GM13976 (cell line): Measurements from ENCODE around the gene ANKRD11.

Experiments used
- DNase-seq: peaks from one replicate; pipeline ENCODE4 v3.0.0; 2012; ENCODE audit warnings: low spot score
- in situ Hi-C: fragments of 300-500 bp; cut with MboI; formaldehyde crosslinking; loops from one replicate; pipeline ENCODE4 v1.12.0; 2022; ENCODE audit warnings: low sequenced_read_pairs, mixed read lengths, inconsistent platforms; ENCODE audit not compliant: unreplicated experiment
- TF ChIP-seq, protein P1 (sequence below): IDR thresholded peaks from 2 replicates; pipeline ENCODE4 v1.5.1; 2012; ENCODE audit warnings: borderline replicate concordance, mild to moderate bottlenecking; ENCODE audit not compliant: insufficient read depth; ENCODE audit errors: extremely low read depth, missing control alignments, control extremely low read depth

Gene ANKRD11

DNA sequence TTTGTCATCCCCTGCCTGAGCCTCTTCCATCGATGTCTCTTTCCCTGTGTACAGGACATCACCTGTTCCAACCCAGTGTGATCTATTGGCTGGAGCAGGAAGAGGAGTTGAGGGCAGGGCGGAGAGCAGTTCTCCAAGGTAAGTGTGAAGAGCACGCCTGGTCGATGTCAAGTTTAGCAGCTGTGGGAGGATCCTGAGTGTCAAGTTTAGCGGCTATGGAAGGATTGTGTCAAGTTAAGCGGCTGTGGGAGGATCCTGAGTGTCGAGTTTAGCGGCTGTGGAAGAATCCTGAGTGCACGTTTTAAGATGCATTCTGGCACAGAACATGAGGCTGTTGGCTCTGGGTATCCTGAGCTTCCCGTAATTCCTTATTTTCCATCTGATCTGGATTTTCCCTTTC lies 265.7 kb downstream of the ANKRD11 start:
- in situ Hi-C loops = no loop called here
- DNase-seq = no peak
- TF ChIP-seq, protein P1, sequence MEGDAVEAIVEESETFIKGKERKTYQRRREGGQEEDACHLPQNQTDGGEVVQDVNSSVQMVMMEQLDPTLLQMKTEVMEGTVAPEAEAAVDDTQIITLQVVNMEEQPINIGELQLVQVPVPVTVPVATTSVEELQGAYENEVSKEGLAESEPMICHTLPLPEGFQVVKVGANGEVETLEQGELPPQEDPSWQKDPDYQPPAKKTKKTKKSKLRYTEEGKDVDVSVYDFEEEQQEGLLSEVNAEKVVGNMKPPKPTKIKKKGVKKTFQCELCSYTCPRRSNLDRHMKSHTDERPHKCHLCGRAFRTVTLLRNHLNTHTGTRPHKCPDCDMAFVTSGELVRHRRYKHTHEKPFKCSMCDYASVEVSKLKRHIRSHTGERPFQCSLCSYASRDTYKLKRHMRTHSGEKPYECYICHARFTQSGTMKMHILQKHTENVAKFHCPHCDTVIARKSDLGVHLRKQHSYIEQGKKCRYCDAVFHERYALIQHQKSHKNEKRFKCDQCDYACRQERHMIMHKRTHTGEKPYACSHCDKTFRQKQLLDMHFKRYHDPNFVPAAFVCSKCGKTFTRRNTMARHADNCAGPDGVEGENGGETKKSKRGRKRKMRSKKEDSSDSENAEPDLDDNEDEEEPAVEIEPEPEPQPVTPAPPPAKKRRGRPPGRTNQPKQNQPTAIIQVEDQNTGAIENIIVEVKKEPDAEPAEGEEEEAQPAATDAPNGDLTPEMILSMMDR = no peak

- no peak for DNase-seq
- in situ Hi-C loops = no loop called here
- TF ChIP-seq, protein P1 = no peak
Observed at GRCh38 chr16:89222931-89223330, 267.4 kb downstream of the ANKRD11 start.

DNA sequence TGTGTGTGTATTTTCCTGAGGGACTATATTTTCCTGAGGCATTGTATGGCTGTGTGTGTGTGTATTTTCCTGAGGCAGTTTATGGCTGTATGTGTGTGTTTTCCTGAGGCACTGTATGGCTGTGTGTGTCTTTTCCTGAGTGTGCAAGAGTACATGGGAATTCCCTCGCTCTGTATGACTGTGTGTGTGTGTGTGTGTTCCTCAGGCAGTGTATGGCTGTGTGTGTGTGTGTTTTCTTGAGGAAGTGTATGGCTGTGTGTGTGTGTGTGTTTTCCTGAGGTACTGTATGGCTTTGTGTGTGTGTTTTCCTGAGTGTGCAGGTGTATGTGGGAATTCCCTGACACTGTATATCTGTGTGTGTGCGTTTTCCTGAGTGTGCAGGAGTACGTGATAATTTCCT lies 268.8 kb downstream of the ANKRD11 start:
- in situ Hi-C loops = no loop called here
- no peak for DNase-seq

GRCh38 chr16:89219365-89219764 lies 271.0 kb downstream of the ANKRD11 start:
- TF ChIP-seq, protein P1 = no peak
- in situ Hi-C loops = no loop called here
- no peak for DNase-seq

More for the DNA sequence above, 268.8 kb downstream of the ANKRD11 start:
- TF ChIP-seq, protein P1 = no peak
